Activated CD4-positive, alpha-beta memory T cell treated with anti-CD3 and anti-CD28 coated beads for 36 hours (primary cell): Measurements from ENCODE around the gene ANKS1B. TPM values are rescaled to one million over a fixed set of nuclear protein-coding genes. Genes with fewer than 3 reads are reported as not detected.

Experiments
- CTCF ChIA-PET: fragments of 350-600 bp; sonication (Branson Sonifier 250); formaldehyde crosslinking; loops from one replicate; lab custom pipeline; 2021; ENCODE audit warnings: antibody characterized with exemption, inconsistent platforms; lab: Charles Lee
- POLR2A ChIA-PET: fragments of 350-600 bp; sonication (Branson Sonifier 250); formaldehyde crosslinking; loops from one replicate; lab custom pipeline; 2021; ENCODE audit warnings: antibody characterized with exemption; lab: Charles Lee
- DNase-seq: peaks from one replicate; pipeline ENCODE4 v3.0.0-alpha.2; 2020
- H3K27ac Mint-ChIP-seq: one replicate; pipeline ENCODE4 v1.8.0; 2021; ENCODE audit warnings: mixed read lengths
- H3K27me3 Mint-ChIP-seq: one replicate; pipeline ENCODE4 v1.8.0; 2021; ENCODE audit warnings: mixed read lengths
- H3K36me3 Mint-ChIP-seq: one replicate; pipeline ENCODE4 v1.8.0; 2021; ENCODE audit warnings: mixed read lengths
- H3K4me1 Mint-ChIP-seq: one replicate; pipeline ENCODE4 v1.8.0; 2021; ENCODE audit warnings: low read depth, mixed read lengths
- H3K4me3 Mint-ChIP-seq: one replicate; pipeline ENCODE4 v1.8.0; 2021; ENCODE audit warnings: mild to moderate bottlenecking, mixed read lengths
- H3K9me3 Mint-ChIP-seq: one replicate; pipeline ENCODE4 v1.8.0; 2021; ENCODE audit warnings: mixed read lengths
- intact Hi-C: fragments of 100-400 bp; cut with micrococcal nuclease; formaldehyde crosslinking; loops from one replicate; pipeline ENCODE4 v1.15.1; 2023
- total RNA-seq, 2 experiments: library from RNA; stranded (reverse); gene quantifications; one replicate each; pipeline ENCODE4 v1.2.3, GENCODE V29; 2021

ANKS1B gene
- total RNA-seq, 2 experiments from 2014 or later = 0.97 to 1.0 TPM

GRCh38 chr12:98698603-98699463 is 1285.9 kb downstream of the ANKS1B start:
- Mint-ChIP-seq H3K27me3 (no peaks in the 10 kb centered on the region), H3K9me3 (no peaks in the 10 kb centered on the region), H3K4me3 (no peak overlapping the region), H3K4me1 (peaks cover 8% of the 10 kb centered on the region), H3K36me3 (peaks cover 19% of the 10 kb centered on the region), H3K27ac (no peak overlapping the region)
- ChIA-PET CTCF (interaction anchor here (0.5 to 2.9 kb wide), 26 partner anchors 8 to 300 kb away, joined by 3 to 26 read pairs (median 3); no protein-coding TSS in a partner anchor), POLR2A (no interaction called here)
- intact Hi-C loops = loop anchor here (1.0 to 5.0 kb wide), 4 partner anchors 42 to 299 kb away; no protein-coding TSS in a partner anchor
- peak; percentile 75 for DNase-seq

GRCh38 chr12:98697209-98697608 is 1287.5 kb downstream of the ANKS1B start:
- intact Hi-C loops = loop anchor here (5.0 kb wide), 1 partner anchor 40 kb away; no protein-coding TSS in a partner anchor
- Mint-ChIP-seq H3K36me3 (peaks cover 23% of the 10 kb centered on the region), H3K9me3 (no peaks in the 10 kb centered on the region), H3K27me3 (no peaks in the 10 kb centered on the region), H3K4me3 (no peak overlapping the region), H3K4me1 (peaks cover 9% of the 10 kb centered on the region), H3K27ac (no peak overlapping the region)
- CTCF ChIA-PET = no interaction called here
- POLR2A ChIA-PET = no interaction called here
- no peak for DNase-seq

- H3K27me3 Mint-ChIP-seq = no peaks in the 10 kb centered on the region
- H3K36me3 Mint-ChIP-seq = peaks cover 29% of the 10 kb centered on the region
- H3K9me3 Mint-ChIP-seq = no peaks in the 10 kb centered on the region
- CTCF ChIA-PET = no interaction called here
- H3K4me1 Mint-ChIP-seq = peaks cover 12% of the 10 kb centered on the region
- no peak overlapping the region for H3K27ac Mint-ChIP-seq
- DNase-seq = no peak
- intact Hi-C loops = loop anchor here (5.0 kb wide), 1 partner anchor 39 kb away; no protein-coding TSS in a partner anchor
- POLR2A ChIA-PET = no interaction called here
- no peak overlapping the region for H3K4me3 Mint-ChIP-seq
Observed at GRCh38 chr12:98696036-98696646, 1288.6 kb downstream of the ANKS1B start.

- H3K4me3 Mint-ChIP-seq = no peak overlapping the region
- no peak overlapping the region for H3K27ac Mint-ChIP-seq
- H3K27me3 Mint-ChIP-seq = no peaks in the 10 kb centered on the region
- no peaks in the 10 kb centered on the region for H3K9me3 Mint-ChIP-seq
- H3K4me1 Mint-ChIP-seq = peaks cover 10% of the 10 kb centered on the region
- ChIA-PET POLR2A (no interaction called here), CTCF (no interaction called here)
- peaks cover 35% of the 10 kb centered on the region for H3K36me3 Mint-ChIP-seq
- intact Hi-C loops = no loop called here
- DNase-seq = no peak
Observed at GRCh38 chr12:98691351-98691750, 1293.4 kb downstream of the ANKS1B start.

GRCh38 chr12:98686603-98687002 is 1298.1 kb downstream of the ANKS1B start:
- Mint-ChIP-seq H3K4me3 (no peak overlapping the region), H3K27ac (no peak overlapping the region), H3K36me3 (peaks cover 36% of the 10 kb centered on the region), H3K27me3 (no peaks in the 10 kb centered on the region), H3K9me3 (no peaks in the 10 kb centered on the region), H3K4me1 (peaks cover 4% of the 10 kb centered on the region)
- ChIA-PET CTCF (no interaction called here), POLR2A (no interaction called here)
- DNase-seq = no peak
- intact Hi-C loops = no loop called here

Other genes with a start within 250 kb of the ANKS1B start
- 10 to 100 TPM; 53.1 to 53.9 TPM for gene BLTP3B, start 157.9 kb upstream of the ANKS1B start, total RNA-seq
- gene ACTR6, start 215.9 kb upstream of the ANKS1B start, total RNA-seq = 10 to 100 TPM; 58.3 to 60.3 TPM